ENCODE data around the gene INHBE.
"Not testable (repeated sequence)": the region's sequence is repeated elsewhere in the genome, so short reads cannot be mapped to it uniquely, and the experiment has no call there.

INHBE gene

GRCh38 chr12:57454566-57455373, at the start of gene INHBE:
TSS of gene INHBE (plus strand) at chr12:57455307. CDS start at chr12:57455537, 230 bp downstream.
- DNase-seq (ENCODE audit: low read depth): peak; percentile 96
- peak within 1 kb of the TSS; percentile 33 for H3K4me3 ChIP-seq (ENCODE audit: low read depth, low read length)

GRCh38 chr12:57410534-57410933, 44.6 kb upstream of the INHBE start:
- no peak overlapping the region for H3K4me3 ChIP-seq (ENCODE audit: low read depth, low read length)
- DNase-seq (ENCODE audit: low read depth): no peak

GRCh38 chr12:57414160-57414559, 40.9 kb upstream of the INHBE start:
- H3K4me3 ChIP-seq (ENCODE audit: low read depth, low read length); DNase-seq (ENCODE audit: low read depth): not testable (repeated sequence)

- no peak for DNase-seq (ENCODE audit: low read depth)
- H3K4me3 ChIP-seq (ENCODE audit: low read depth, low read length): no peak overlapping the region
Observed at GRCh38 chr12:57415088-57415487, 40.0 kb upstream of the INHBE start.

- no peak overlapping the region for H3K4me3 ChIP-seq (ENCODE audit: low read depth, low read length)
- DNase-seq (ENCODE audit: low read depth): no peak
Observed at GRCh38 chr12:57416039-57416996, 38.8 kb upstream of the INHBE start.

DNA sequence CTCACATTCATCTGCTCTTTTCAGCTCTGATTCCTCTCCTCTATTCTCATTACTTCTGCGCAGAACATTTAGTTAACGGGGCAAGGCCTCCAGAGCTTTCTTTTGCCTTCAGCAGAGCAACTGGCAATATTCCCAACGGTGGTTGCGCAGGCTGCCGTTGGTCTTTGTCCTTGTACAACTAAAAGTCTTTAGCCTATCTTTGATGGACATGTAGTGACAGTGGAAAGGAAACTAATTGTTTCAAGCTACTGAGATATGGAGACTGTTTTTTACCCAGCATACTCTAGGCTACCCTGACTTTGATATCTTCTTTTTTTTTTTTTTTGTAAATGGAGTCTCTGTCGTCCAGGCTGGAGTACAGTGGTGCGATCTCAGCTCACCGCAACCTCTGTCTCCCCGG, 36.9 kb upstream of the INHBE start:
- no peak for DNase-seq (ENCODE audit: low read depth)
- no peak overlapping the region for H3K4me3 ChIP-seq (ENCODE audit: low read depth, low read length)

GRCh38 chr12:57419495-57419894, 35.6 kb upstream of the INHBE start:
- DNase-seq (ENCODE audit: low read depth): no peak
- H3K4me3 ChIP-seq (ENCODE audit: low read depth, low read length): no peak overlapping the region

DNA sequence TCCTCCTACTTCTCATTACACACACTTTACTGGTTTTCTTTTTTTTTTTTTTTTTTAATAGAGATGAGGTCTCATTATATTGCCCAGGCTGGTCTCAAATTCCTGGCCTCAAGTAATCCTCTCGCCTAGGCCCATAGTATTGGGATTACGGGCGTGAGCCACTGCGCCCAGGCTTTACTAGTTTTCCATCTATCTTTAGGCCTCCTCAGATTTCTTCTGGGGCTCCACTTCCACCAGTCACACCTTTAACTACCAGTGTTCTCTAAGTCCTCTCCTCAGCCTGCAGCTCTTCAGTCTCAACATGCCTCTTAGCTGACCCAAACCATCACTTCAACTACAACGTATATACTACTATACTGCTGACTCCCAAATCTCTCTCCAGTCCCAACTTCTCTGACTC, 34.6 kb upstream of the INHBE start:
- DNase-seq (ENCODE audit: low read depth): no peak
- no peak overlapping the region for H3K4me3 ChIP-seq (ENCODE audit: low read depth, low read length)

DNA sequence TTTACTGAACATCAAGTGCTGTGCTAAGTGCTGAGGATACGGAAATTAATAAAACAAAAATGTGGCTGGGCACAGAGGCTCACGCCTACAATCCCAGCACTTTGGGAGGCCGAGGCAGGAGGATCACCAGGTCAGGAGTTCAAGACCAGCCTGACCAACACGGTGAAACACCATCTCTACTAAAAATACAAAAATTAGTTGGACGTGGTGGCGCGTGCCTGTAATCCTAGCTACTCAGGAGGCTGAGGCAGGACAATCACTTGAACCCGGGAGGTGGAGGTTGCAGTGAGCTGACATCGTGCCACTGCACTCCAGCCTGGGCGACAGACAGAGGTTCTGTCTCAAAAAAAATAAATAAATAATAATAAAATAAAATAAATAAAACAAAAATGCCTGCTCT, 28.2 kb upstream of the INHBE start:
- not testable (repeated sequence) for H3K4me3 ChIP-seq (ENCODE audit: low read depth, low read length); DNase-seq (ENCODE audit: low read depth)

- no peak overlapping the region for H3K4me3 ChIP-seq (ENCODE audit: low read depth, low read length)
Observed at GRCh38 chr12:57428965-57429364, 26.1 kb upstream of the INHBE start.

GRCh38 chr12:57429473-57430111, 25.5 kb upstream of the INHBE start:
- no peak for DNase-seq (ENCODE audit: low read depth)
- peak overlapping the region; percentile 54 for H3K4me3 ChIP-seq (ENCODE audit: low read depth, low read length)

More at GRCh38 chr12:57428965-57429364, 26.1 kb upstream of the INHBE start:
- no peak for DNase-seq (ENCODE audit: low read depth)

DNA sequence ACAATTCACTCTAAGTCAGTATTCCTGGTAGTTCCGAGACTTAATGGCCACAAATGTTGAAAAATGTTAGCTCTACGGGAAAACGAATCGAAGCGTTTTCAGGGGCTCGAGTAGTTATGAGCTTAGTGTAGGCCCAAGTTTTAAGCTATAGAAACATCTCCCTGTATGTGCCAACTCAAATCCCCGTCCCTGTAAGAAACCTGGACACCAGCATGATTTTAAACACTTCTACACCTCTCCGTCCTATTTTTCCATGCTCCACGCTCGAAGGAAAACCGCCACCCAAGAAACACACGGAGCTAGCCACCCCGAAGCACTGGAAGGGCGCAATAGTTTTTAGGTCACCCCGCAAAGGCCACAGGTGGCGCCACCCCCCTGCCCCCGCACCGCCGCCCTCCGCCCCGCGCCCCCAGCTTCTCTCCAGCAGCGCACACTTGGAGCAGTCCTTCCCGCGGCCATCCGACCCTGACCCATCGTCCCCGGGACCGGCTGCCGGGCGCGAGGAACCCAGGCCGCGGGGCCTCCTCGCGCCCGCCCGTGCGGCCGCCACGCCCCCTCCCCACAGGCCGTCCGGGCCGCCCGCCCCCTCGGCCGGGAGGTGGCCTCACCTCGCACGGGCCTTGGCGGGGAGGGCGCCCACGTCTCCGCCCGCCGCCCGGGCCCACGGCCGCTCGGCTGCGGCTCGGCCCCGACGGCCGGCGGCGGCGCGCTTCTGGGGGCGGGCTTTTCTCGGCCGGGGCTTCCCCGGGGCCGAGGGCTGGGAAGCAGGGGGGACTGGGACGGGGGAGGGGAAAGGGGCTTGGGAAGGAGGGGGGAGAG, 24.8 kb upstream of the INHBE start:
- peak overlapping the region; percentile 54 for H3K4me3 ChIP-seq (ENCODE audit: low read depth, low read length)
- no peak for DNase-seq (ENCODE audit: low read depth)

DNA sequence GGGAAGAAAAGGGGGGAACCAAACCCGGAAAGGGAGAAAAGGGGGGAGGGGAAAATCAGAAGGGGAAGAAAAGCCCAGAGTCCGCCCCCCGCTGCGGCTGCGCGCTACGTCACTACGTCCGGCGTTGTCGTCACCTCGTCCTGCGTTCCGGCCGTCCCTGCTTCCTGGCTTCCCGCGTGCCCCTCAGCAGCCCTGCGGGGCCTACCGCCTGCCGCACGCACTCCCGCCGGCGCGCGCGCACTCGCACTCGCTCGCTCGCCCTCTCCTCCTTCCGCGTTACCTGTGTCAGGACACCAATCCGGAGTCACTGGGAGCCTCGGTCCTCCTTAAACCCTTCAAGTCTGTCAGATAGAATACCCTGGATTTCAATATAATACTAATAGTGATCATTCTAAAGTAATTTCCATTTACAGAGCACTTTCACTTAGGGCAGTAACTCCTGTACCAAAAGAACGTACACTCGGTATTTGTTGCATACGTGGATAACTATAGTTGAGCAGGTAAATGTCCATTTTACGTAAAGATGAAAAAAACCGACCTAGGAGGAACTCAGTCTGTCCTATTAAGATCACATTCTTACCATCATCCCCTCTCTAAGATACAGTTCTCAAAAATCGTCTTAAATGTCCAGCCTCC, 24.1 kb upstream of the INHBE start, which contains the start of gene R3HDM2:
Gene R3HDM2 (minus strand): TSS at position 113 of the 636 bp plus-strand sequence. CDS start 120,615 bp downstream, outside the sequence.
- DNase-seq (ENCODE audit: low read depth): peak; percentile 88
- peak within 1 kb of the TSS; percentile 54 for H3K4me3 ChIP-seq (ENCODE audit: low read depth, low read length)

DNA sequence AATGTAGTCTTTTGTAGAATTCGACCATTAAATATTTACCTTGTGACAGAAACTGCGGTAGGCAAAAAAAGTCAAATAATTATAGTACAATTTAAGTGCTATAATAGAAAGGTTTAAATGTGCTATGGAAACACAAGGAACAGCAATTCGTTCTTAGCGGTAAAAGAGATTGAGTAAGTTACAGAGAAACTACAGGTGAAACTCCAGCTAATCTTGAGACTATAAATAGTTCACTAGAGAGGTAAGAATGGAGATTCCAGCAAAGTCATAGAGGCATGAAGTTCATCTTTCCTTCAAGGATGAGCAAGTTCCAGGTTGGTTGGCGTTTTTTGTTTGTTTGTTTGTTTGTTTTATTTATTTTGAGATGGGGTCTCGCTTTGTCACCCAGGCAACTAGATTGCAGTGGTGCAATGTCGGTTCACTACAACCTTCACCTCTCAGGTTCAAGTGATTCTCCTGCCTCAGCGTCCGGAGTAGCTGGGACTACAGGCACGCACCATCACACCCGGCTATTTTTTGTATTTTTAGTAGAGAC, 23.4 kb upstream of the INHBE start:
- H3K4me3 ChIP-seq (ENCODE audit: low read depth, low read length): no peak overlapping the region
- no peak for DNase-seq (ENCODE audit: low read depth)

DNA sequence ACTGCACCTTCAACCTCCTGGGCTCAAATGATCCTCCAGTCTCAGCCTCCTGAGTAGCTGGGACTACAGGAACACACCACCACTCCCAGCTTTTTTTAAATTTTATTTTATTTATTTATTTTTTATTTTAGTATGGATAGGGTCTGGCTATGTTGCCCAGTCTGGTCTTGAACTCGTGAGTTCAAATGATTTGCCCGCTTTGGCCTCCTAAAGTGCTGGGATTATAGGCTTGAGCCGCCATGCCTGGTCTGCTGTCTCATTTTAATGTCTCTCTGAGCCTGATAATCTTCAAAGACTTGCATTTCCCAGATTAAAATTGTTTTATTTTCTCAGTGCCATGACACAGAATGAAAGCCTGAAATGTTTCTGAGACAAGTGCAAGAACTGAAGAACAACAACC, 21.7 kb upstream of the INHBE start:
- H3K4me3 ChIP-seq (ENCODE audit: low read depth, low read length): no peak overlapping the region
- no peak for DNase-seq (ENCODE audit: low read depth)

GRCh38 chr12:57434517-57435223, 20.4 kb upstream of the INHBE start, which contains the start of gene INHBC:
TSS of gene INHBC (plus strand) at chr12:57434784. CDS start at chr12:57434887, 103 bp downstream.
- no peak within 1 kb of the TSS for H3K4me3 ChIP-seq (ENCODE audit: low read depth, low read length)
- no peak for DNase-seq (ENCODE audit: low read depth)

DNA sequence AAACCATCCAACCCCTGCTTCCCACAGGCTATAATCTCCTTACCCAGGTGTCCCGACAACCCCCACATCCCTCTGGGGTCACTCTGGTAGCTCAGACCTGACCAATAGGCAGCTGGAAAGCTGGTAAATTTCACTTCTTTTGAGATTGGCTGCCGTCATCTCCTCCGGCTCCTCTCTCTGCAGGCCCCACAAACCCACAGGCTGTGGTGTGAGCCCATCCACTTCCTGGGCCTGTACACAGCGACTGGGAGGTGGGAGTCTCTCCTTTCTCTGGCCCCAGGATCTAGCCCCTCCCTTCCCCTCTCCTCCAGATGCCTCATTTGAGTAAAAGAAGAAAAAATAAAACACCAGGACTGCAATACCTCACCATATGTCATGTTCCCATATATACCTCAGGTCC, 19.8 kb upstream of the INHBE start:
- H3K4me3 ChIP-seq (ENCODE audit: low read depth, low read length): no peak overlapping the region
- no peak for DNase-seq (ENCODE audit: low read depth)
